HG03139 (cell line): ENCODE results near the gene GNAI2.
A peak's percentile ranks its signal among the peaks of the same experiment; 100 is the strongest.
"Not testable (repeated sequence)": the region's sequence is repeated elsewhere in the genome, so short reads cannot be mapped to it uniquely, and the experiment has no call there.

Source experiments
- ATAC-seq: cut with Tn5 transposase; IDR thresholded peaks from one replicate; pipeline ENCODE4 v1.9.1; 2021; ENCODE audit not compliant: unreplicated experiment

GNAI2 gene

GRCh38 chr3:50263478-50264382, 27.7 kb downstream of the GNAI2 start:
- no peak for ATAC-seq

GRCh38 chr3:50264383-50264963, 28.5 kb downstream of the GNAI2 start:
- ATAC-seq, result no peak

GRCh38 chr3:50264964-50265485, 29.0 kb downstream of the GNAI2 start:
- ATAC-seq, result no peak

- ATAC-seq, result no peak
Observed at GRCh38 chr3:50265571-50265970, 29.6 kb downstream of the GNAI2 start.

- ATAC-seq, result no peak
Observed at GRCh38 chr3:50266017-50266416, 30.0 kb downstream of the GNAI2 start.

- ATAC-seq, result no peak
Observed at GRCh38 chr3:50266836-50267235, 30.8 kb downstream of the GNAI2 start.

- no peak for ATAC-seq
Observed at GRCh38 chr3:50267280-50267913, 31.4 kb downstream of the GNAI2 start.

- no peak for ATAC-seq
Observed at GRCh38 chr3:50268276-50268675, 32.3 kb downstream of the GNAI2 start.

GRCh38 chr3:50268703-50269451, 32.9 kb downstream of the GNAI2 start, which contains the start of gene SEMA3B:
Gene SEMA3B (plus strand): TSS chr3:50269147. CDS start chr3:50269241, 94 bp downstream.
- no peak for ATAC-seq

- ATAC-seq, result no peak
Observed at GRCh38 chr3:50269460-50269859, 33.5 kb downstream of the GNAI2 start.

GRCh38 chr3:50269977-50270413, 34.0 kb downstream of the GNAI2 start:
- ATAC-seq, result no peak

- no peak for ATAC-seq
Observed at GRCh38 chr3:50270422-50271224, 34.6 kb downstream of the GNAI2 start.

GRCh38 chr3:50271314-50271936, 35.4 kb downstream of the GNAI2 start:
- no peak for ATAC-seq

- ATAC-seq, result not testable (repeated sequence)
Observed at GRCh38 chr3:50272538-50272910, 36.5 kb downstream of the GNAI2 start.

GRCh38 chr3:50272911-50273688, 37.1 kb downstream of the GNAI2 start:
- ATAC-seq, result peak; percentile 62

- no peak for ATAC-seq
Observed at GRCh38 chr3:50273689-50274065, 37.7 kb downstream of the GNAI2 start.

- ATAC-seq, result no peak
Observed at GRCh38 chr3:50274371-50275104, 38.5 kb downstream of the GNAI2 start.
